D721Med (cell line): ENCODE data around the gene KLF14.
"Not testable (repeated sequence)": the region's sequence is repeated elsewhere in the genome, so short reads cannot be mapped to it uniquely, and the experiment has no call there.

Experiments
- DNase-seq: peaks from one replicate; pipeline ENCODE4 v3.0.0; 2011; ENCODE audit warnings: low spot score; ENCODE audit not compliant: insufficient read length
- FAIRE-seq: peaks from 2 replicates; lab custom pipeline; 2011; peaks lifted over from hg19 to GRCh38; lab: Jason Lieb, UNC
- TF ChIP-seq, protein P1 (sequence below): IDR thresholded peaks from 2 replicates; pipeline ENCODE4 v1.5.1; 2012; ENCODE audit warnings: mild to moderate bottlenecking, control low read depth; ENCODE audit not compliant: insufficient read depth; ENCODE audit errors: missing control alignments

Gene KLF14

DNA sequence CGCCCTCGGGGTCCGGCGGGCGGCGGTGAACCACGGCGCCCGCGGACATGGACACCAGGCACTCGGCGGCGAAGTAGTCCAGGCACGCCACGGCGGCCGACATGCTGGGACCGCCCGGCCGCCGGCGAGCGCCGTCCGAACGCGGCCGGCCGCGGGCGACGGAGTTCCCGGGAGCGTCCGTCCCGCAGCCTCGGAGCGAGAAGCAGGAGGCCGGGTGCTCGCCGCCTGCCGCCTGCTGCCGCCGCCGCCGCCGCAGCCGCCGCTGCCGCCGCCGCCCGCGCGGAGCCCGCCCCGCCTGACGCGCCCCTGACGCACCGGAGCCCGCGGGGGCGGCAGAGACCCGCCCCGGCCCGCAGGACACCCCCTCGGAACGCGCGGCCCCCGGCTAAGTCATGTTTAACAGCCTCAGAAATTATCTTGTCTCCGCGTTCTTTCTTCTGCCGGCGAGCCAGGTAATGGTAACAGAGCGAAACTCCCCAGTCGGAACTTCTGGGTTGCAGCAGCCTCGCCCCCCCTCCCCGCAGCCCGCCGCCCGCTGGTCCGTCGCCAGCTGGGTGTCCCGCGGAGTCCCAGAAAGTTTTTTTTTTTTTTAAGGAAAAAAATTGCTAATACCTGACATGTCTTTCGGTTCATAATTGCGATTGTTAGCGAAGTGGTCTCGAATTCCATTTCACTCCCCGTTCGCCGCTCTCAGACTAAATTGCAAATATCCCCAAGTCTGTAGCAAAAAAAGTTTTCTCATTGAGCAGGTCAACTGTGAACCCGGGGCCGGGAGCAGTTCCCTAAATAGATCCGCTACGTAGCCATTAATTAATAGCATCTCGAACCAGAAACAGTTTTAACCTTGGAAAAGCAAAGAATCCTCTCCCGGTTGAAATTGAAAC is at the start of gene KLF14:
Gene KLF14 (minus strand): TSS at position 277 of the 884 bp plus-strand sequence. CDS start 174 bp downstream, at position 103.
- FAIRE-seq (no peak), DNase-seq (no peak)
- TF ChIP-seq, protein P1, sequence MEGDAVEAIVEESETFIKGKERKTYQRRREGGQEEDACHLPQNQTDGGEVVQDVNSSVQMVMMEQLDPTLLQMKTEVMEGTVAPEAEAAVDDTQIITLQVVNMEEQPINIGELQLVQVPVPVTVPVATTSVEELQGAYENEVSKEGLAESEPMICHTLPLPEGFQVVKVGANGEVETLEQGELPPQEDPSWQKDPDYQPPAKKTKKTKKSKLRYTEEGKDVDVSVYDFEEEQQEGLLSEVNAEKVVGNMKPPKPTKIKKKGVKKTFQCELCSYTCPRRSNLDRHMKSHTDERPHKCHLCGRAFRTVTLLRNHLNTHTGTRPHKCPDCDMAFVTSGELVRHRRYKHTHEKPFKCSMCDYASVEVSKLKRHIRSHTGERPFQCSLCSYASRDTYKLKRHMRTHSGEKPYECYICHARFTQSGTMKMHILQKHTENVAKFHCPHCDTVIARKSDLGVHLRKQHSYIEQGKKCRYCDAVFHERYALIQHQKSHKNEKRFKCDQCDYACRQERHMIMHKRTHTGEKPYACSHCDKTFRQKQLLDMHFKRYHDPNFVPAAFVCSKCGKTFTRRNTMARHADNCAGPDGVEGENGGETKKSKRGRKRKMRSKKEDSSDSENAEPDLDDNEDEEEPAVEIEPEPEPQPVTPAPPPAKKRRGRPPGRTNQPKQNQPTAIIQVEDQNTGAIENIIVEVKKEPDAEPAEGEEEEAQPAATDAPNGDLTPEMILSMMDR: no peak

DNA sequence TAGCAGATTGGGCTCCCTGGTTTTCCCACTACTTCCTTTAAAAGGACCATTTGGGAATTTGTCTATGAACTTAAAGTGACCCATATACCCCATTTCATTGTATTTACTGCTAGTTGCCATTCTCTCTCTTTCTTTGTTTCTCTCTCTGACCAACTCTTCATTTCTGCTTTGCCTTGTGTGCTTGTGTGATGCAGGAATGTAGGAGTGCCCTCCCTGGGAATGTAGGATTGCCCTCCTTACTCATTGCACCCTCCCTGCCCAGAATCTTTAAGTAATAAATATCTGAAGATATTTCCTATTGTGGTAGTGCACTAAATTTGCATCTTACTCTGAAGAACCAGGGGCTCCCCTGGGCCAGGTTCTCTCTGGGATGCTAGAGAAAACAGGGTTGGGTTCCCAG is 47.3 kb upstream of the KLF14 start:
- TF ChIP-seq, protein P1: no peak
- FAIRE-seq: no peak
- DNase-seq: no peak

DNA sequence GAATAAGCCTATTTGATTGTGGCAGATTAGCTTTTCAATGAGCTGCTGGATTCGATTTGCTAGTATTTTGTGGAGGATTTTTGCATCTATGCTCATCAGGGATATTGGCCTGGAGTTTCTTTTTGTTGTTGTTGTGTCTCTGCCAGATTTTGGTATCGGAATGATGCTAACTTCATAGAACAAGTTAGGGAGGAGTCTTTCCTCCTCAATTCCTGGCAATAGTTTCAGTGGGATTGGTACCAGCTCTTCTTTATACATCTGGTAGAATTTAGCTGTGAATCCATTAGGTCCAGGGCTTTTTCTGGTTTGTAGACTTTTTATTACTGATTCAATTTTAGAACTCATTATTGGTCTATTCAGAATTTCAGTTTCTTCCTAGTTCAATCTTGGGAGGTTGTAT is 43.4 kb upstream of the KLF14 start:
- DNase-seq: no peak
- TF ChIP-seq, protein P1: no peak
- FAIRE-seq: no peak

DNA sequence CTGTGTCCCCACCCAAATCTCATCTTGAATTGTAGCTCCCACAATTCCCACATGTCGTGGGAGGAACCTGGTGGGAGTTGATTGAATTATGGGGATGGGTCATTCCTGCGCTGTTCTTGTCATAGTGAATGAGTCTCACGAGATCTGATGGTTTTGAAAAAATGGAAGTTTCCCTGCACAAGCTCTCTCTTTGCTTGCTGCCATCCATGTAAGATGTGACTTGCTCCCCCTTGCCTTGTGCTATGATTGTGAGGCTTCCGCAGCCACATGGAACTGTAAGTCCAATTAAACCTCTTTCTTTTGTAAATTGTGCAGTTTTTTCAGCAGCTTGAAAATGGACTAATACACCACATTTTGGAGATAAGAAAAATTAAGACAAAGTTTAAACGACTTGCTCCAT is 38.4 kb upstream of the KLF14 start:
- not testable (repeated sequence) for DNase-seq, FAIRE-seq

DNA sequence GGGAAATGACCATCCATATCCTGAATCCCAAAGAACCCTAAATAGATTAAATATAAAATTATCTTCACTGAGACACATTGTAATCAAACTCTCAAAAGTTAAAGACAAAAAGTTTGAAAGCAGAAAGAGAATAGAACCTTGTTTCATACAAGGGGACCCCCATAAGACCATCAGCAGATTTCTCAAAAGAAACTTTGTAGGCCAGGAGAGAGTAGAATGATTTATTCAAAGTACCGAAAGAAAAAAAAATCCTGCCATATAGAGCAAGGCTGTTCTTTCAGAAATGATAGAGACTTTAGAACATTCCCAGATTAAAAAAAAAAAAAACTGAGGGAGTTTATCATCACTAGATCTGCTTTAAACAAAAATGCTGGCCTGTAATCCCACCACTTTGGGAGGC is 34.8 kb upstream of the KLF14 start:
- TF ChIP-seq, protein P1: no peak
- no peak for FAIRE-seq
- no peak for DNase-seq

DNA sequence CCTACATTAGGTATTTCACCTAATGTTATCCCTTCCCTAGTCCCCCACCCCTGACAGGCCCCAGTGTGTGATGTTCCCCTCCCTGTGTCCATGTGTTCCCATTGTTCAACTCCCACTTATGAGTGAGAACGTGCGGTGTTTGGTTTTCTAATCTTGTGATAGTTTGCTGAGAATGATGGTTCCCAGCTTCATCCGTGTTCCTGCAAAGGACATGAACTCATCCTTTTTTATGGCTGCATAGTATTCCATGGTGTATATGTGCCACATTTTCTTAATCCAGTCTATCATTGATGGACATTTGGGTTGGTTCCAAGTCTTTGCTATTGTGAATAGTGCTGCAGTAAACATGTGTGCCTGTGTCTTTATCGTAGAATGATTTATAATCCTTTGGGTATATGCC is 30.6 kb upstream of the KLF14 start:
- FAIRE-seq: not testable (repeated sequence)

DNA sequence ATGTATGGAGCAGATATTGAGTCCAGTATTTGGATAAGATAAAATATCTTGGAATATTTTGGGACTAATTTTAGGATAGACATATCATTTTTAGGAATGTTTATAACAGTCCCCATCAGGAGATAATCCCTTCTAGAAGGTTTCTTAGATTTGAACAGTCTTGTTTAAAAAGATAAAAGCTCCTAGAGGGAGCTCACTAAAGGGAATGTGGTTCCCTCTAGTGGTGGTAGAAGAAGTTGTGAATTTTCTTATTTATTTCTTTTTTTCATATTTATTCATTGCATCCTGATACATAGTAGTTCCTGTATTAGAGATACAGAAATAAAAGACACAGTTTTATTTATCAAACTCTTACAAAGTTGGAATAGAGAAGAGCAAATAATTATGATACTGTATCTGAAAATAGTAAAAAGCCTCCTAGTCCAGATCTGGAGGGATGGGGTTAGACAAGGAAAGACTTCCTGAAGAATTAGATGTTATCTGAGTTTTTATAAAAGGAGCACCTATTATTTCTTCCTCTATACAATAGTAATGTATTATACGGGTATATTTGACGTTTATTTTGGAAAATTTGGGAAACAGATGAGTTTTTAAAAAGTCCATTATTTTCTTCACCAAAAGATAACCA is 24.5 kb upstream of the KLF14 start:
- FAIRE-seq (peak; percentile 76), DNase-seq (no peak)
- TF ChIP-seq, protein P1: peak; percentile 71

More for the DNA sequence above, 30.6 kb upstream of the KLF14 start:
- not testable (repeated sequence) for DNase-seq

DNA sequence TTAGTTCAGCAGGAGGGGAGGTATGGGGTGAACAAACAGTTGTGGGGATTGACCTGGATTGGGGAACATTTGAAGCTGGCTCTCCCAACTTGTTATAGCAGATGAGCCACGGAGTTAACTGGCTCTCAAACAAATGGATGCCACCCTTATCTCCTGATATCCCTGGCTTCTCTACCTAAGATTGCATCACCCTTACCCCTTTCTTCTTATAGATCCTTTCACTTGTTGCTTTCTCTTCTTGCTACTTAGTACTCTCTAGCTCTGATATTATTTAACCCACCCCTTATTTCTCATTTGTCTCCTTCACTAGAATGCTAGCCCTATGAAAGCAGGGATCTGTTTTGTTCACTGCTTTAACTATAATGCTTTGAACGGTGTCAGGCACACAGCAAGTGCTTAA is 22.3 kb upstream of the KLF14 start:
- no peak for FAIRE-seq
- TF ChIP-seq, protein P1: no peak
- no peak for DNase-seq
